NCI-H1105 treated with DMSO at 0.1 percent for 48 hours (cell line): ENCODE results near the gene ABCD1.
"Not testable (repeated sequence)": the region's sequence is repeated elsewhere in the genome, so short reads cannot be mapped to it uniquely, and the experiment has no call there.

Experiments used
- DNase-seq: peaks from one replicate; lab custom pipeline; 2025; lab: John Stamatoyannopoulos, UW

ABCD1 gene

GRCh38 chrX:153734871-153735270 is 10.2 kb downstream of the ABCD1 start:
- no peak for DNase-seq

- DNase-seq: no peak
Measured at GRCh38 chrX:153735274-153735673, 10.6 kb downstream of the ABCD1 start.

- no peak for DNase-seq
Measured at GRCh38 chrX:153736071-153736820, 11.6 kb downstream of the ABCD1 start.

DNA sequence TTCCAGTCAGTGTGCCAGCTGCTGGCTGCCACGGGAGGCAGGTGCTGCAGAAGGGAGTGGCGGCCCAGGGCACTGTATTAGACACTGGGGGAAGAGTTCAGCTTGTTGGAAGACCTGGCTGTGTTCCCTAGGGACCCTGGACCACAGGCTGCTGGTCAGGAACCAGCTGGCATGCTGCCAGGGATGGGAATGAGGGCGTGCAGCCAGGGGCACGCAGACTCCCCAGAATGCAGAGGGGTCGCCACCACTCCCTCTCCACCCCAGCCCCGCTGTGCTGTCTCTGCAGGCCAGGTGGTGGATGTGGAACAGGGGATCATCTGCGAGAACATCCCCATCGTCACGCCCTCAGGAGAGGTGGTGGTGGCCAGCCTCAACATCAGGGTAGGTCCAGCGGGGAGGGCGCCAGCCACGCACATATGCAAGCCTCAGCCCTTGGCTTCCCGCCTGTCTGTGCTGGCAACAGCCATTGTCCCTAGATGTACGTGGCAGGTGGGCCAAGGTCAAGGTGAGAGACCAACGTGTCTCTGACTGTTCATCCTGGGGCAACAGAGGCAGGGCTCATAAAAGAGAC is 12.3 kb downstream of the ABCD1 start:
- peak; percentile 41 for DNase-seq

DNA sequence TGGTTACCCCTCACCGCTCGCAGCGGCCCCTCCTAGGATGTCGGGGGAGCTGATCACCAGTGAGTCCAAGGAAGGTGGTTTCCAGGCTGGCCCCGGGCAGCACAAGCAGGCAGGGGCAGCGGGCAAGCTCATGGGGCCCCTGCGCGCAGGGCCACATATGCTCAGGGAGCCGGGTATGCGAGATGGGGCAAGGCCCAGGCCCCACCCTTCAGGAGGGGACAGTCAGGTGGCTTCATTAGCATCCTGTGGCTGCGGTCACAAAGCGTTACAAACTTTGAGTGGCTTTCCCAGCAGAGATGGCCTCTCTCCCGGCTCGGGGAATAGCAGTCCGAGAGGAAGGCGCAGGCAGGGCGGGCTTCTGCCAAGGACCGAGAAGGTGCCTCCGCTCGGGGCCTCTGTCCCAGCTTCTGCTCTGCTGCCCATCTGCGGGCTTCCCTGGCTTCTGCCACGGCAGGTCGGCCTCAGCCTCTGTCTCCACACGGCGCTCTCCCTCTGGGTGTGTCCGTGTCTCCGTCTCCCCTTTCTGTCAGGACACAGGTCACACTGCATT is 13.5 kb downstream of the ABCD1 start:
- no peak for DNase-seq

- no peak for DNase-seq
Measured at GRCh38 chrX:153739754-153740486, 15.3 kb downstream of the ABCD1 start.

GRCh38 chrX:153740631-153741222 is 16.1 kb downstream of the ABCD1 start:
- DNase-seq: no peak

DNA sequence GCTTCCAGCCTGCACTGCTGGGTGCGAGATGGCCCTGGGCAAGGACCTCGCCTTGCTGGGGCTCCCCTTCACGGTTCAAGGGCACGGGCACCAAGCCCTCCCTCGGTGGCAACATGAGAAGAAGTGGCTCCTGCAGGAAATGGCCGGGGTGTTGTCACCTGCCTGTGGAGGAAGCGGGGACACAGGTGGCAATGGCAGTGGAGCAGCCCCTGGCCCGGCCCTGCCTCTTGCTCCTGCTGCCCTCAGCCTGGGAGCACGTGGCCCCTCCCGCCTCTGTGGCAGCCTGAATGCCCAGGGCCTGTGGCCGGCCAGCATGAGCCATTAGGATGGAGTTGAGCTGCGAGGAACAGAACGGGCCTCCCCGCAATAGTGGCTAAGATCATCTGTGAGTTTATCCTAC is 16.8 kb downstream of the ABCD1 start:
- DNase-seq: no peak

DNA sequence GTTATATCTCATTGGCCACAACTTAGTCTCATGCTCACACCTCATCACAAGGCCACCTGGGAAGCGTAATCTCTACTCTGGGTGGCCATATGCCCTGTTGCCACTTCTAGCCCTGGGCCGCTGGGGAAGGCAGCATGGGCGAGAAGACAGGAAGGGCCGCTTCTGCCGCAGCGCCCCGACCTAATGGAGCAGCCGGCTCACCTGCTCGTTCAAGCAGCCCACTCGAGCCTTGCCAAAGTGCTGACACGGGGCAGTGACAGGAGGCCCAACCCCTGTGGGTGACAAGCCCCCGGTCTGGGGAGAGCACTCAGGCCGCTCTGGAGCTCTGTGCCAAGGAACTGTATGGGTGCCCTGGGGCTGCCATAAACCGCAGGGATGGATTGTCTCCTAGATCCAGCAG is 17.5 kb downstream of the ABCD1 start:
- DNase-seq: not testable (repeated sequence)

DNA sequence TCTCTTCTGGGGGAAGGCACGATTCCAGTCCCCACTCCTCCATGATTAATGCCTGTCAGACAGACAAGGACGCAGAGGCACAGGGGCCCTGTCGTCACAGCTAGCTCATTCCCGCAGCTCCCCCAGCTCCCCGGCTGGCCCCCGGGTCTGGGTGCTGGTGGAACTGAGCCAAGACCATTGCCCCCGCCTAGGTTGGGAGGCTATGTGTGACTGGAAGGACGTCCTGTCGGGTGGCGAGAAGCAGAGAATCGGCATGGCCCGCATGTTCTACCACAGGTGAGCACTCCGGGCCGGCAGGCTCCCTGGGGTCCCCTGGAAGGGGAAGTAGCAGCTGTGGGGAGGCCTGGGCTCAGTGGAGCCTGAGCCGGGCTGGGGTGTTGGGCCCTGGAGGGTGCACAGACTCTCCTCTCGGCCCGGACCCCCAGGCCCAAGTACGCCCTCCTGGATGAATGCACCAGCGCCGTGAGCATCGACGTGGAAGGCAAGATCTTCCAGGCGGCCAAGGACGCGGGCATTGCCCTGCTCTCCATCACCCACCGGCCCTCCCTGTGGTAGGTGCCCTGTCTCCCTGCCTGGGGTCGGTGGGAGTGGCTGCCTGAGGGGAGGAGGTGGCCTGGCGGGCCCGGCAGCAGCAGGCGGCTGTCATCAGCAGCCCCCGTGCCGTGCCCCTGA is 18.3 kb downstream of the ABCD1 start:
- DNase-seq: not testable (repeated sequence)

DNA sequence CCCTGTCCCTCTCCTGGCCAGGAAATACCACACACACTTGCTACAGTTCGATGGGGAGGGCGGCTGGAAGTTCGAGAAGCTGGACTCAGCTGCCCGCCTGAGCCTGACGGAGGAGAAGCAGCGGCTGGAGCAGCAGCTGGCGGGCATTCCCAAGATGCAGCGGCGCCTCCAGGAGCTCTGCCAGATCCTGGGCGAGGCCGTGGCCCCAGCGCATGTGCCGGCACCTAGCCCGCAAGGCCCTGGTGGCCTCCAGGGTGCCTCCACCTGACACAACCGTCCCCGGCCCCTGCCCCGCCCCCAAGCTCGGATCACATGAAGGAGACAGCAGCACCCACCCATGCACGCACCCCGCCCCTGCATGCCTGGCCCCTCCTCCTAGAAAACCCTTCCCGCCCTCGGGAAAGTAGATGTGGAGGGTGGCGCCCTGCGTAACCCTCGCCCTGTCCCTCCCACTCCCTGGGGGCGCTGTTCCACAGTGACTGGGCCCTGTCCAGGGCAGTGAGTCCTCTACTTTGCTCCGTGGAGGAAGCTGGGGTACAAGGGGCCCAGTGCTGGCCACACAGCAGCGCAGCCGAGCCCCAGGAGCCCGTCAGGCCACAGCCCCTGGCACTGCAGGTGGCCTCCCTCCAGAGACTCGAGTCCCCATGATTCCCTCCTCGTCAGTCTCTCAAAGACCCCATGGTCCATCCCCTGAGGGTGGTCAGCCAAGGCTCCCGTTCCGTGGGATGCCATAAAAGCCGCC is 19.0 kb downstream of the ABCD1 start:
- not testable (repeated sequence) for DNase-seq

DNA sequence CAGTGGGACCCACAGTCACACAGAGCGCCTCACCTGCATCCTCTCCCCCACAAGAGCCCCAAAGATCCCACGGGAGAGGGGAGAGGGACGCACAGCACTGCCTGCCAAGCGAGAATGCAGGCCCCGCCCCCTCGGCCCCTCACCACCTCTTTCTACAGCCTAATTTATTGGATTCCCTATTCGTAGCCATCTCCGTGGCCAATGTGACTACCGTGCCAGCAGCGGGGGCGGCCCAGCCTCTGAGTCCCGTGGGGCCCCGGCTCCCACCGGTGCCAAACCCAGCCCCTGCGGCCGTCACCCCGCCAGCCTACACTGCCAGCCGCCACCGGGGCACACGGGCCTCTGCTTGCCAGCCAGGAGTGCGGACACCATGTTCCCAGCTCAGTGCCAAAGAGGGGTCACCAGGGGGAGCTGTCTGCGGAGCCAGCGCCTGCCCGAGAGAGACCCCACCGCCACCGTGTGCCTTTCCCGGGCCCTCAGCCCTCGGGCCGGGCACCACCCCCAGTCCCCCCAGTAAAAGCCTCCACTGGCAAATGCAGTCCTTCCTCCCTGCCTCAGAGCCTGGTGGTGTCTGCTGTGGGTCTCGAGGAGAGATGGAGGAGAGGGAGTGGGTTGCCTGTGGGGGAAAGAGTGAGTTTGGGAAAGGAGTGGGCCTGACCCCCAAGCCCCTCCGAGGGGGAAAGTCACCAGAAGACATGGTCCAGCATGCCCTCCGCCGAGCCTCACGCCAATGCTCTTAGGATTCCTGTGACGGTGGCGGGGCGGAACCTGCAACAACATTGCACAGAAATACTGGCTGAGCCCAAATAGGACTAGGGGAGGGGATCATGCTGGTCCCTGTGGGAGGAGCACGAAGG is 19.8 kb downstream of the ABCD1 start:
- peak; percentile 44 for DNase-seq

GRCh38 chrX:153745067-153745433 is 20.4 kb downstream of the ABCD1 start:
- not testable (repeated sequence) for DNase-seq

- no peak for DNase-seq
Measured at GRCh38 chrX:153746359-153746758, 21.7 kb downstream of the ABCD1 start.

GRCh38 chrX:153746991-153747390 is 22.3 kb downstream of the ABCD1 start:
- DNase-seq: not testable (repeated sequence)

DNA sequence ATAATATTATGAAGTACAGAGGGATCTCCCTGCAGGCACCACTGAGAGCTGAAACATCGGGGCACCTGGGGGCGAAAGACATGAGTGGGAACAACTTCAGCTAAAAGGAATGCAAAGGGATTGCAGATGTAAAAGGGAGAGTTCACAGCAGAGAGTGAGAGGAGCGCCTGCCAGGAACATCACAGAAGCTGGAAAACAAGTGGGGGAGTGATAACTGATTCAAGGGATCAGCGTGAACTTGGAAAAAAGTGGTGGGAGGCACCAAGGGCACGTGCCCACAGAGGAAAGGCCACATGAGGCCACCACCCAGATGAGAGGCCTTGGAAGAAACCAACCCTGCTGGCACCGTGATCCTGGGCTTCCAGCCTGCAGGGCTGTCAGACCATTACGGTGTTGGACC is 24.4 kb downstream of the ABCD1 start:
- DNase-seq: not testable (repeated sequence)

GRCh38 chrX:153750127-153750774 is 25.6 kb downstream of the ABCD1 start:
- no peak for DNase-seq

DNA sequence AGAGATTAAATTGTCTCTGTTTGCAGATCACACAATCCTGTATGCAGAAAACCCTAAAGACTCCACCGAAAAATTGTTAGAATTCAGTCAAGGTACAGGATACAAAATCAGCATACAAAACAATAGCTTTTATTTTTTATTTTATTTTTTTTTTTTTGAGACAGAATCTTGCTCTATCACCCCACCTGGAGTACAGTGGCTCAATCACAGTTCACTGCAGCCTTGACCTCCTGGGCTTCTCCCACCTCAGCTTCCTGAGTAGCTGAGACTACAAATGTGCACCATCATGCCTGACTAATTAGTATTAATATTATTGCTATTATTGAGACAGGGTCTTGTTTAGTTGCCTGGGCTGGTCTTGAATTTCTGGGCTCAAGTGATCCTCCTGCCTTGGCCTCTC is 30.5 kb downstream of the ABCD1 start:
- DNase-seq: no peak

GRCh38 chrX:153761863-153762262 is 37.2 kb downstream of the ABCD1 start:
- DNase-seq: no peak
